ENCODE data around the gene BFSP1.

The BFSP1 gene

GRCh38 chr20:17511401-17511800, 19.8 kb downstream of the BFSP1 start:
- DNase-seq (ENCODE audit: insufficient read length, low spot score) (no peak), FAIRE-seq (no peak)
- no peak for TF ChIP-seq CTCF (IDR thresholded peaks at IDR 0.05; ENCODE audit: insufficient read depth, missing control alignments)

GRCh38 chr20:17510548-17510947, 20.6 kb downstream of the BFSP1 start:
- DNase-seq (ENCODE audit: insufficient read length, low spot score), result no peak
- TF ChIP-seq CTCF (IDR thresholded peaks at IDR 0.05; ENCODE audit: insufficient read depth, missing control alignments), result no peak
- no peak for FAIRE-seq

GRCh38 chr20:17508756-17509155, 22.4 kb downstream of the BFSP1 start:
- DNase-seq (ENCODE audit: insufficient read length, low spot score) (no peak), FAIRE-seq (no peak)
- TF ChIP-seq CTCF (IDR thresholded peaks at IDR 0.05; ENCODE audit: insufficient read depth, missing control alignments), result no peak

GRCh38 chr20:17507531-17507930, 23.6 kb downstream of the BFSP1 start:
- DNase-seq (ENCODE audit: insufficient read length, low spot score) (no peak), FAIRE-seq (no peak)
- TF ChIP-seq CTCF (IDR thresholded peaks at IDR 0.05; ENCODE audit: insufficient read depth, missing control alignments), result no peak

GRCh38 chr20:17507032-17507431, 24.1 kb downstream of the BFSP1 start:
- DNase-seq (ENCODE audit: insufficient read length, low spot score) (no peak), FAIRE-seq (no peak)
- TF ChIP-seq CTCF (IDR thresholded peaks at IDR 0.05; ENCODE audit: insufficient read depth, missing control alignments), result no peak

GRCh38 chr20:17505636-17506517, 25.3 kb downstream of the BFSP1 start:
- no peak for DNase-seq (ENCODE audit: insufficient read length, low spot score)
- TF ChIP-seq CTCF (IDR thresholded peaks at IDR 0.05; ENCODE audit: insufficient read depth, missing control alignments), result no peak
- no peak for FAIRE-seq

- FAIRE-seq, result no peak
- no peak for DNase-seq (ENCODE audit: insufficient read length, low spot score)
Observed at GRCh38 chr20:17504898-17505635, 26.1 kb downstream of the BFSP1 start.

More at GRCh38 chr20:17504898-17505635, 26.1 kb downstream of the BFSP1 start:
- peak; percentile 63 for TF ChIP-seq CTCF (IDR thresholded peaks at IDR 0.05; ENCODE audit: insufficient read depth, missing control alignments)
